ENCODE measurements around the gene PRKG1.

The PRKG1 gene

GRCh38 chr10:51892965-51893658 lies 818.8 kb downstream of the PRKG1 start:
- DNase-seq, result peak in 10 of 42 donors; percentile 2 to 42 (median 14)

GRCh38 chr10:51894771-51895578 lies 820.7 kb downstream of the PRKG1 start:
- DNase-seq, result peak in 7 of 42 donors; percentile 4 to 64 (median 18)
- intact Hi-C loops (cut with DNase I), result no loop called here

More at GRCh38 chr10:51892965-51893658, 818.8 kb downstream of the PRKG1 start:
- intact Hi-C loops (cut with DNase I), result no loop called here

GRCh38 chr10:51896849-51897248 lies 822.6 kb downstream of the PRKG1 start:
- intact Hi-C loops (cut with DNase I), result no loop called here
- DNase-seq, result no peak

GRCh38 chr10:51897560-51897959 lies 823.3 kb downstream of the PRKG1 start:
- no peak for DNase-seq
- intact Hi-C loops (cut with DNase I), result no loop called here

- intact Hi-C loops (cut with DNase I), result no loop called here
- DNase-seq, result no peak
Measured at GRCh38 chr10:51900180-51900579, 825.9 kb downstream of the PRKG1 start.

- no peak for DNase-seq
- intact Hi-C loops (cut with DNase I), result no loop called here
Measured at GRCh38 chr10:51903675-51904074, 829.4 kb downstream of the PRKG1 start.

- no peak for DNase-seq
- intact Hi-C loops (cut with DNase I), result no loop called here
Measured at GRCh38 chr10:51905032-51905431, 830.7 kb downstream of the PRKG1 start.

- intact Hi-C loops (cut with DNase I), result no loop called here
- DNase-seq, result no peak
Measured at GRCh38 chr10:51907361-51907760, 833.1 kb downstream of the PRKG1 start.

- intact Hi-C loops (cut with DNase I), result no loop called here
- DNase-seq, result no peak
Measured at GRCh38 chr10:51910189-51910588, 835.9 kb downstream of the PRKG1 start.

- intact Hi-C loops (cut with DNase I), result no loop called here
- no peak for DNase-seq
Measured at GRCh38 chr10:51910596-51910995, 836.3 kb downstream of the PRKG1 start.

GRCh38 chr10:51911723-51912122 lies 837.4 kb downstream of the PRKG1 start:
- no peak for DNase-seq
- intact Hi-C loops (cut with DNase I), result no loop called here

- intact Hi-C loops (cut with DNase I), result no loop called here
Measured at GRCh38 chr10:51915031-51915542, 840.8 kb downstream of the PRKG1 start.

GRCh38 chr10:51918440-51918839 lies 844.2 kb downstream of the PRKG1 start:
- no peak for DNase-seq
- intact Hi-C loops (cut with DNase I), result no loop called here

More at GRCh38 chr10:51915031-51915542, 840.8 kb downstream of the PRKG1 start:
- DNase-seq, result no peak

- peak in 1 of 42 donors; percentile 11 for DNase-seq
- intact Hi-C loops (cut with DNase I), result no loop called here
Measured at GRCh38 chr10:51918884-51919325, 844.6 kb downstream of the PRKG1 start.

GRCh38 chr10:51920672-51921071 lies 846.4 kb downstream of the PRKG1 start:
- no peak for DNase-seq
- intact Hi-C loops (cut with DNase I), result no loop called here

GRCh38 chr10:51924359-51924758 lies 850.1 kb downstream of the PRKG1 start:
- DNase-seq, result no peak
- intact Hi-C loops (cut with DNase I), result no loop called here

- peak in 11 of 42 donors; percentile 3 to 51 (median 15) for DNase-seq
- intact Hi-C loops (cut with DNase I), result no loop called here
Measured at GRCh38 chr10:51926337-51926736, 852.0 kb downstream of the PRKG1 start.

GRCh38 chr10:51928162-51928561 lies 853.9 kb downstream of the PRKG1 start:
- intact Hi-C loops (cut with DNase I), result no loop called here
- DNase-seq, result no peak

- intact Hi-C loops (cut with DNase I), result no loop called here
- no peak for DNase-seq
Measured at GRCh38 chr10:51932530-51932929, 858.2 kb downstream of the PRKG1 start.

- no peak for DNase-seq
- intact Hi-C loops (cut with DNase I), result no loop called here
Measured at GRCh38 chr10:51934373-51934772, 860.1 kb downstream of the PRKG1 start.

Measured in head of caudate nucleus (tissue), 42 donors.